NCI-H2081 treated with DMSO at 0.1 percent for 48 hours (cell line): ENCODE measurements around the gene RBM6.

Experiments used
- DNase-seq: peaks from one replicate; lab custom pipeline; 2025; lab: John Stamatoyannopoulos, UW

RBM6 gene

GRCh38 chr3:50089609-50089945, 149.6 kb downstream of the RBM6 start:
- no peak for DNase-seq

DNA sequence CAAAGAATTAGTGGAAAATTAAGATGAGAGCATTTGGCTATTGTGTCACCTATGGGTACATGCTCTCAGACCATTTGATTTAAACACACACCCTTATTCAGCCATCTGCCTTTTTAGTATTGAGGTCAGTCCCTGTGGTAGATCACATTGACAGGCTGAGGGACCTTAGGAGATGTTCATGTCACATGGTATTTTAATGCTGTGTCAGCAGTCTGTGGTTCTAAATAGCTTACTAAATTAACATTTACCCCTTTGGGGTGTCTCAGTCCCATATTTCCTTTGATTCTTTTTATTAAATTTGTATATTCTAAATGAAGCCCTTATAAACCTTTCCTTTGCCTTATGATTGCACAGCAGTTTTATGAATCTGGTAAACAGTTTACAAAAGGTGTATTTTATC, 151.0 kb downstream of the RBM6 start:
- DNase-seq: no peak

DNA sequence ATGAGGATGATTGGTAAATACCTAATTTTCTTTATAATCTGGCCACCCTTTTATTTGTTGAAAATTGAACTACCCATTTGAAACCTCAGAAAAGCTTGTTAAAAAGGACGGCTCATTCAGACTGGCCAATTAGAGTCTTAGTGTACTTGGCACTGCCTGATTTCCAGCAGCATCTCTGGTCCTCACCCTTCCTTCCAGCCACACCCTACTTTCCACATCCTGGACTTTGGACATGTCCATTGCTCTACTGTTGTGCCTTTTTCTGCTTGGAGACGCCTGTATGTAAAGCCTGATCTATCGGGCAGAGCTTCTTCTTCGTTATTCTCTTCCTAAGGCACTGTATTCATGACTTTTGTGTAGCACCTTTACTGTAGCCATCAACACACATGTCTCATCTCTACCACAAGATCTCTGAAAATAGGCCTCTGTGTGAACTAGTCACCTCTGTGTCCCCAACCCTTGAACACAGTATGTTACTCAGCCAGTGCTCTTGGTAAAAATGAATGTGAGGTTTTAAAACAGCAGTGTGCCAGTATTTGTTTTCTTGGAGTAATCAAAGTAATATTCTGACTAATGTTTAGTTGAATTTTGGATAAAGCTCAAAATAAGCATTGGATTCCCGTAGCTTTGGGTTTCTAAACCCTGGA, 155.5 kb downstream of the RBM6 start:
- DNase-seq: no peak

GRCh38 chr3:50100386-50100785, 160.4 kb downstream of the RBM6 start:
- no peak for DNase-seq

DNA sequence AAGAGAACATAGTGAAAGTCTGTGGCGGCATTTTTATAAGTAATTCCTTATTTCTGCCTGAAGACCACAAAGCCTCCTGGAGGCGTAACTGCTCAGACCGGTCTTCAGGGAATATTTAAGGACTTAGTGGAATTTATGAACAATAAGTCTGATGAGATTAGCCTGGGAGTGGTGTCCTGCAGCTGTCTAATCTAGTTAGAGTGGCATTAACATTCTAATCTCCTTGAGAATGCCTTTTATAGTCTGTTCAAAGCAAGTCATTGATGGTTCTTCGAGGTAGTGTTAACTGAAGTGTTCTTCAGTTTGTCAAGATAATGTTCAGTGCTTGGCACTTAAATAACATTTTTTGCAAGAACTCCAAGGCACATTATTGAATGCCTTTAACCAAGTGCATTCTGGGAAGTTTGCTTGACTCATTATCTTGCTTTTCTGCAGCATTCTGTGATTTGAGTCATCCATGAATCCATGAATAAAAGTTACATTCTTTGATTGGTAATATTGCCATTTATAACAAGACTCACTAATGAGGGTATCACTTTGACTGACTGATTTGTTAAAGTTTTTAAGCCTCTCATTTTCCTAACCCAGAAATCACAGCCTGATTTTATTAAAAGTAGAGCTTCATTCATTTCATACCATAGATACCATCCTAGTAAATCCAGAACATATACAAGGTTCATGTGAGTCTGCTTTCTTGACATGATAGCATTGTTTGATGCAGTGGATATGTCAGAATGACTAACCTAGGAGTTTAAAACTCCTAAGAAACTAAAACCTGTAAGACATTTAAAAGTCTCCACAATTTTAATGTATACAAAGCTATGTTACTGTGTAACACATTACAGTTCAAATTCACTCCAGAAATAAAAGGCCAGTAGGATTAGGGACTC, 161.3 kb downstream of the RBM6 start:
- no peak for DNase-seq

DNA sequence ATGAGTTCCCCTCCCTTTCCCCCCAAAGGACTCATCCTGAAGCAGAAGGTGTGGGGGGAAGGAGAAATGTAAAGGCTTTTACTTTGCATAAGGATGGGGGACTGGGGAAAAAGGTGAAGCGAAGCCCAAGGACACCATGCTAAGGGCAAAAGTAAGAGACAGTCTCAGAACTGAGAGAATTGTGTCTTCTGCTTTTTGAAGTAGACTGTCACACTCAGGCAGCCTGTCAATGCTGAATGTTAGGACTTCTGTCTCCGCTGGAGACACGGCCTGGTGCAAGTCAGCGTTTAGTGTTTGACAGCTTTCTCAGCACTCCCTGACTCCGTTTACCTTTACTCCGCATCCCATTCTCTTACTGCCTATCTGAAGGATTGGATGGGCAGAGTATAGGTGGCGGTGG, 162.6 kb downstream of the RBM6 start:
- no peak for DNase-seq

GRCh38 chr3:50111757-50112156, 171.8 kb downstream of the RBM6 start:
- no peak for DNase-seq

DNA sequence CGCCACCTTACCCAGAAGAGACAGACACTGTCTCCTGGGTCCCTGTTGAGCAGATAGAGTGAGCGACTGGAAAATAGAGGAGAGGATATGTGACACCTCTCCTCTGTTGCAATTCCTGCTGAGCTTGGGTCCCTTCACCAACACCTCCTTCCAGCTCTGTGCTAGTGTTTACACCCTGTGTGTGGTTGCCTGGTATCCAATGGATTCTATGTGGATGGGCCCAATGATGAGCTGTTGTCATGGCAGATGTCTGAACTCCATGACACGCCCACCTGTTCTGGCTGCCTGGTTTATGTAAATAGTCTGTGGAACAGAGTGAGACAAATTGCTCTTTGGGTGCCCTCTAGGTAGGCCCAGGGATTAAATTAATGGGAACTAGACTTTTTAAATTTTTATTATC, 172.5 kb downstream of the RBM6 start:
- DNase-seq: no peak

GRCh38 chr3:50117120-50117519, 177.2 kb downstream of the RBM6 start:
- DNase-seq: no peak

GRCh38 chr3:50118237-50118636, 178.3 kb downstream of the RBM6 start:
- DNase-seq: no peak

DNA sequence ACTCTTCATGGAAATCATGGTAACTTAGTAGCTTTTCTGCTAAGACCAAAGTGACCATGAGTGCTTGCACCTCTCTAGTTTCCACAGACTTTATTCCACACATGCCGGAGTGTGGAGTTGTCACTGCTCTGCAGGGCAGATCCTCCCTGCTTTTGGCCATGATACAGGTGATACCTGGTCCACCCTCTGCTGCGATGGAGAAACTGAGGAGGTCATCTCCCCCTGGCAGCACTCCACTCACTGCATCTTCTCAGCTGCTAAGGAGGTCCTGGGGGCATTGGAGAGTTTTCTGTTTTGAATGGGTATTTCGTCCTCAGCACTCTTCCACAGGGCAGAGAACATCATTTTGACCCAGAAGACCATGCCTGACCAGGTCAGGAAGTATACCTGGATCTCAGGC, 179.8 kb downstream of the RBM6 start:
- no peak for DNase-seq

- DNase-seq: no peak
Measured at GRCh38 chr3:50120364-50121071, 180.6 kb downstream of the RBM6 start.

DNA sequence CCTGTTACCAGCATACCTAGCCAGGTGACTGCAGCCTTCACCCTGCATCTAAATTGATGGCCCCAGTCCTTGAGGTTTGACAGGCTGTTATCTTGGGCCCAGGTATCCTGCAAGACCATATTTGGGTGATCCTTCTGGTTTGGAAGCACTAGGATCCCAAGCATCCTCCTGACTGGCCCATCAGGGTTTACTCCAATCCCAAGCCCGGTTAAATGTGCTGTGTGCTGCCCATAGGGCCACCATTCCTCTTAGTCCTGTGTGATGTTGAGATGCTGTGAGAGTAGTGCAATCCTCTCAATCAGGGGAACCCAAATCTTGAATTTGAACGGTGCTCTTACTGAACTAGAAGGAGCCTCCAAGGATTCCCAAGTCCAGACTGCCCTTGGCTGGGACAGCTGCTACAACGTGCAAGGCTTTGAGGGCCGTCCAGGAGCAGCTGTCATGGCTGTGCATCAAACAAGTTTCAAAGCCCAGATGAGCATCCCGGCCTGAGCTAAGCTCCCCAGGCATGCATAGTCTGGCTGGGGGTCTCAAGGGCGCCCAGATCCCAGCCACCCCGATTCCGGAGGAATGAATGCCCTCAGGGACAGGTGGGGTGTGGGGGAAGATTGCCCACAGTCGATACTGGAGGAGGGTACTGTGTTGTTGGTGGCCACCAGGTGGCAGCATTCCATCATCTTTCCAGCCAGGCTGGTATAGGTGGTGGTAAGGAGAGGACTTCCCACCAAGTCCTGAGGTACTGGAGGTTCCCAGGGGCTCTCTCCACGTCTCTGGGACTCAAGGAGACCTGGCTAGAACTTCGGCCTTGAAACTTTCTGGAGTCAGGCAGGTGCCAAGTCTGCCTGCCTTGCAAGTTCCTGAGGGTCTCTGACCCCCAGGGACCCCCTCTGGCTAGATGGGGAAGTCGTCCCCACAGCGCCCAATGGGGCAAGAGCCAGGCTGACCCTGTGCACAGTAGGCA, 181.4 kb downstream of the RBM6 start:
- no peak for DNase-seq

GRCh38 chr3:50122071-50122470, 182.1 kb downstream of the RBM6 start:
- no peak for DNase-seq

- DNase-seq: no peak
Measured at GRCh38 chr3:50122661-50123391, 182.9 kb downstream of the RBM6 start.

DNA sequence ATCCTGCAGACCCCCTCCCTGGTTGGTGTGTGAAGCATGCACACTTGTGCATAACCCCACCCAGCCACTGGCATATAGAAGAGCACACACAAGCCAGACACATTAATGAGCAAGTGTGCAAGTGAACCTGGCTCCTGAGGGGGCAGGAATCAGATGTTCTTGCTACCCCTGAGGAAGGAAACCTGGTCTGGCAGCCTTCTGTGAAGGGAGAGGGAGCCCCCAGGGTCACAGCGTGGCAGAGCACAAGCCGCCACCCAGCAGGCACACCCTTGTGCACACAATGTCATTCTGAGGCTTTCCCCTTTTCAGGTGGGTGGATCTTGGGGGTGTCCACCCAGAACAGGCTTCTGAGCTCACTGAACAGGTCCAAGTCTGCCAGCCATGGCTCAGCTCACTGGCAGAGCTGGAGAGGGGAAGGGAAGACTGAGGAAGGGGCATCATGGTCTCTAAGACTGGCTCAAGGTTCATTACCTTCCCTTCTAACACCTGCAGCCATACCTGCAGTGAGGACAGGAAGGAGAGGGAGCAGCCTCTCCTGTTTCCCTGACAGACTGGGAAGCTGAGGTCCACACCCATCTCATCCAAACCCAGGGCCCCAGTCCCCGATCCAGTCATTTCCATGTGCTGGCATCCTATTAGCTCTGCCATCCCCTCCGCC, 183.6 kb downstream of the RBM6 start:
- DNase-seq: no peak

- no peak for DNase-seq
Measured at GRCh38 chr3:50124052-50124799, 184.3 kb downstream of the RBM6 start.

DNA sequence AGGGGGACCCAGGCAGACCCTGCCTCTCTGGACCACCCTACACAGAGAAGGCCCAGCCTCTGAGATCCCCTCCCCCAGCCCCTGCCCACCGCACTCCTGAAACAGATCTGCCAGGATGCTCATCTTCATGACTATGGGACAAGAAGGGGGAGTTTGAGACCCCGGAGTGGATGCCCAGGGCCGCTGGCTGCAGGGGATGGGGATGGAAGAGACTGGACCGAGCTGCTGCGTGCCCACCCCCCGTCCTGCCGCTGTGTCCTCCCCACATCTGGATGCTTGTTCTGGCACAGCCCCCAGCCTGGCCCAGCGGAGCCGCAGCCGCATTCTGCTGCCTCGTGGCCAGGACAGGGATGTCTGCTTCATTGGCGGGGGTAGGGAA, 184.8 kb downstream of the RBM6 start:
- no peak for DNase-seq

DNA sequence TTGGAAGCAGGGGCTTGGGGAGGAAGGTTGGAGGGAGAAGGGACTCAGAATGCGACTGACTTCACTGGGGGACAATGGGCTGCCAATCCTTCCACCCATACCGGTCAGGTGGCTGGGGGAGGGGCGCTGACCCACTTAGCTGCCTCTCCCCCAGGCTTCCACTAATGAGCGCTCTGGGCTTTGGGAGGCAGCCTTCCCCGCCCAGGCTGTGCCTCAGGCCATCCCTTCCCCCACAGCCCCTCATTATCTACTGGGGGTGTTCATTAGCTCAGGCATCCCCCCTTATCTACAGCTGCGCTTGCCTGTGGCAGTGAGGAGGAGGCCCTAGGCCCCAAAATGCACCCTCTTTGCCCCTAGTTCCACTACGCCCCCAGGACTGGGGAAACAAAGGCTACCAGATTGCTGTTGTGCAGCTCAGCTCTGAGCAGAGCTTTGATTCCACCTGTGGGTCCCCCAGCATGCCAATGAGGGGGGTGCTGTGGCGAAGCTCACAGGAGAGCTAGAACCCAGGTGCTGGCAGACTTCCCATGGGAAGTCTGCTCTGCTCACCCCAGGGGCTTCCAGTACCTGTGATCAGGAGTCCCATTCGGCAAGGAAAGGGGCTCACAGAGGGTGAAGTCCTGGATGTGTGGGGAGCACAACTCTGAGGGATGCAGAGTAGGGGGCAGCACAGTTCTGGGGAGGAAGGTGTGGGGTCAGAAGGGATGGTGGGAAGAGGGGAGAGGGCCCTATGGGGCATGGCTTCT, 185.8 kb downstream of the RBM6 start:
- no peak for DNase-seq
